HG03060 (cell line): ENCODE measurements around the gene RPUSD1.
"Not testable (repeated sequence)": the region's sequence is repeated elsewhere in the genome, so short reads cannot be mapped to it uniquely, and the experiment has no call there.

Experiments
- ATAC-seq: cut with Tn5 transposase; IDR thresholded peaks from one replicate; pipeline ENCODE4 v1.9.1; 2021; ENCODE audit warnings: low read depth, moderate number of reproducible peaks; ENCODE audit not compliant: unreplicated experiment

Gene RPUSD1, protein sequence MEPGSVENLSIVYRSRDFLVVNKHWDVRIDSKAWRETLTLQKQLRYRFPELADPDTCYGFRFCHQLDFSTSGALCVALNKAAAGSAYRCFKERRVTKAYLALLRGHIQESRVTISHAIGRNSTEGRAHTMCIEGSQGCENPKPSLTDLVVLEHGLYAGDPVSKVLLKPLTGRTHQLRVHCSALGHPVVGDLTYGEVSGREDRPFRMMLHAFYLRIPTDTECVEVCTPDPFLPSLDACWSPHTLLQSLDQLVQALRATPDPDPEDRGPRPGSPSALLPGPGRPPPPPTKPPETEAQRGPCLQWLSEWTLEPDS

GRCh38 chr16:787978-788398 is at the start of gene RPUSD1:
RPUSD1 (minus strand) TSS chr16:788381; CDS start chr16:787737, 644 bp downstream.
- ATAC-seq = no peak

- not testable (repeated sequence) for ATAC-seq
Observed at GRCh38 chr16:836822-837221, 48.6 kb upstream of the RPUSD1 start.

- ATAC-seq = no peak
Observed at GRCh38 chr16:836221-836620, 48.0 kb upstream of the RPUSD1 start.

DNA sequence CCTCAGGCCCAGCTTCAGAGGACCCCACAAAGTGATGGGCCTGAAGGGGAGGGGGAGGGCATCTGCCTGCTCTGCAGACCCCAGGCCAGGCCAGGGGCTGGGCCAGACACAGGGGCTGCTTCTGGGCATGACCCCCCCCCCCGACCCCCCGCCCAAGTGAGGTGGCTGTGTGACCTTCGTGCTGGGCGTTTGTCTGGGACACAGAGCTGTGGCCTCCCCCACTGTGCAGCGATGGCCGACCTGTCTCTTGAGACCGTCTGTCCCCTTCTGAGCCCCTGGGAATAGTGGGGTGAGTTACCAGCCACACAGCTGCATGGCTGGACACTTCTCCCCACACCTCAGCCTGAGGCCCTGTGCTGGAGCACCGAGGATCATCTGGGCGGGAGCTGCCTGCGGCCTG is 47.2 kb upstream of the RPUSD1 start:
- ATAC-seq = no peak

DNA sequence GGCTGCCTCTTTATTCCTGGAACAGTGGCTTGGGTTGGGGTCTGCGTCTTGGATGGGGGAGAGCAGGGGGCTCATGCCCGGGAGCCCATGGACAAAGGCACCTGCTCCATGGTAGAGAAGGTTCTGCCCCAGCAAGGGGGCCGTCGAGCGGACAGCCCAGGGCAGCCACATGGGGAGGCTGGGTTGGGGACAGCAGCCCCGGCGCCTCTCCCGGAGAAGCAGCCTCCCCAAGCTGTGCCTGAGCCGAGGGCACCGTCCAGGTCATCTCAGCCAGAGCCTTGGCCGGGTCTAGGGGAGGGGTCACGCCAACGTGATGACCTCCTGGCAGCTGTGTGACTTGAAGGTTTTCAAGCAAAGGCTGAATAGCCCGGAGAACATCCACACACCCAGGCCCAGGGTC is 45.2 kb upstream of the RPUSD1 start:
- no peak for ATAC-seq

DNA sequence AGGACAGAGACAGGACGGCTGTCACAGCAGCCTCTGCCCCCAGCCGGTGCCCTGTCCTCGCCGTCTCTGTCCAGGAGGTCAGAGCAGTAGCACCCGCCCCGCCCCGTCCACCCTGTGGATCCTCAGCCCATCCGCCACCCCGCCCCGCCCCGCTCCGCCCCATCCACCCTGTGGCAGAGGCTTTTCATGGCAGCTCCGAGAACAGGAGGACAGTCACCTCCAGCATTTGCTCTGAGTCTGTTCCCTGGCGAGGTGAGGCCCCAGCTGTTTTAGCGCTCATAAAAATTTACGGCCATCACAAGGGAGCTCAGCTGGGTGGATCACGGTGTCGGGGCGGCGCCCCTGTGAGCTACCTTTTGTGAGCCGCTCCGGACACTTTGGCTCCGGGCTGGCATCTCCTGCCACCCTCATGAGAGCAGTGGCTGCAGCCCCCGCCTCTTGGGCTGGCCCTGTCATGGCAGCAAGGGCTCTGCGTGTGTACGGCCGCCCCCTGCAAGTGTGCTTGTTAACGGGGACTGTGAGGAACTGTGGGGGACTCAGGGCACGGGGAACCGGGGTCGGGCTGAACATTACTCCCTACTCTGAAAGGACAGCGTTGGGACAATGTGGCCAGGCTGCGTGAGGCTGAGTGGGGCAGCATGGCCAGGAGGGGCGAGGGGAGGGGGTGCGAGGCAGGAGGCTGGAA is 44.6 kb upstream of the RPUSD1 start:
- no peak for ATAC-seq

GRCh38 chr16:831571-832413 is 43.6 kb upstream of the RPUSD1 start:
- no peak for ATAC-seq

- ATAC-seq = no peak
Observed at GRCh38 chr16:830871-831570, 42.8 kb upstream of the RPUSD1 start.

DNA sequence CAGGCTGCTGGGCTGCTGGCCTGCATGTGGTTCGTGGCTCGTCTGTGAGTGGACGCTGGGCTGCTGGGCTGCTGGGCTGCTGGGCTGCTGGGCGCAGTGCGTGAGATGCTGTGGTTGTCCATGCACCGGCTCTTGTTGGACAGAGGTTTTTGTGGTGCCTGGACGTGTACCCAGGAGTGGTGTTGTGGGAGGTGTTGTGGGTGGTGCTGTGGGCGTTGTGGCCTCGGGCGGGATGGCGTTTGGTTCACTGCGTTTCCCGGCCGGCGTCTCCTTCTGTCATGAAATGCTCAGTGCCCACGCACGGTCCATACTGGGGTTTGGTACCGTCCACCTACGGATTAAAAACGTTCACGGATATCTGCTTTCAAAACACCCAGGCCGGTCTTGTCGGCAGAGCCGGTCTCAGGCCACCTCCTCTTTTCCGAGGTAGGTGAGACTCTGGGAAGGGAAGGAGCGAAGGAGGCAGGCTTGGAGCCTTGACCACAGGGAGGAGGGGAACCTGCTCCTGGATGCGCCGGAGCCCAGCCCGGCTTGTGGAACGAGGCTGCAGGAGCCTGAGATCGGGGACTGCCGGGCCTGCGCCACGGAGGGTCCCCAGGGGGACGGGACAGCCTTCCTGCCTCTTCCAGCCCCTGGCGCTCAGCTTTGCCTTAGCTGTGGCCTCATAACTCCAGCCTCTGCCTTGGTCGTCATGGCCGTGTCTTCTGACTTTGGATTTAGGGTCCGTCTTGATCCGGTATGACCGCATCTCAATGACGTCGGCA is 42.1 kb upstream of the RPUSD1 start:
- no peak for ATAC-seq

DNA sequence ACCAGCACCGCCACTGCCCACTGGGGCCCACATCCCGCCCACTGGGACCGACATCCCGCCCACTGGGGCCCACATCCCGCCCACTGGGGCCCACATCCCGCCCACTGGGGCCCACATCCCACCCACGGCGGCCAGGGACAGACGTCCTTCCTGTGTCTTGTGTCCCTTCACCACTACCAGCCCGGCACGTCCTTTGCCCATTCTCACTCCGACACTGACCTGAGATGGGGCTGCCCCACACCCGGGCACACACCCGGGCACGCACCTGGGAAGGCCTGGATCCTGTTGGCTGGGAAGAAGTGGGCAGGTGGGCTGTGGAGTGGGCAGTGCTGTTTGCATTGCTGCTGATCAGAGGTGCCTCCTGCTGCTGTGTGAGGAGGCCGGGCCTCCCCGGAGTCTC is 40.7 kb upstream of the RPUSD1 start:
- no peak for ATAC-seq

GRCh38 chr16:827513-827912 is 39.3 kb upstream of the RPUSD1 start:
- no peak for ATAC-seq

DNA sequence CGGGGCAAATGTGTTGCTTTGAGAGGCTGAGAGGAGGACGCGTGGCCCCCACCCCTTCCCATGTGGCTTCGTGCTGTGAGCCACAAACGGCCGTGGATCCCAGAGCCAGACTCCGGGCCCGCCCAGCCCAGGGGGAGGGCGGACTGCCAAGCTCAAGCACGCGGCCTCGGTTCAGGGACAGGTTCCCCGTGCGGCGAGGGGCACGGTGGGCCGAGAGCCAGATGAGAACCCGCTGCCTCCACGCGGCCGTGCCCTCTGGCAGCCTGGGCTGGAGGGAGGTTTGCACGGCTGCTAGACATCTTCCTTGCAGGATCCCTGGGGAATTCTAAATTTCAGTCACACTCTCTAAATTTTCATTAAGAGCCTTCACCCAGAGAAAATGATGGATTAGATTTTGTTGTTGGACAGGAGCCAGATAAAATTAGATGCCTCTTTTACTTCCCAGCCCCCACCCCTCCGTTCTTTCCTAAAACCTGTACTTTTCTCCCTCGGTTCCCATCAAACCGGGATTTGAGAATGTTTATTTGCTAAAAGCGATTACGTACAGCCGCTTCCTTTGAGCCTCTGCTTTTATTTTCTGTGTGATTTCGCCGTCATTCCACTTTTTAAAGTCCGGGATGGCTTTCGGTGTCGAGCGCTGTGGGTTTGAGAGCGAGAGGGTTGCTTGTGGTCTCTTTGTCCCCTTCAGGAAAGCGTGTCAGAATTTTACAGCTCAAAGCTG is 37.3 kb upstream of the RPUSD1 start:
- ATAC-seq = no peak

GRCh38 chr16:824601-825000 is 36.4 kb upstream of the RPUSD1 start:
- no peak for ATAC-seq

DNA sequence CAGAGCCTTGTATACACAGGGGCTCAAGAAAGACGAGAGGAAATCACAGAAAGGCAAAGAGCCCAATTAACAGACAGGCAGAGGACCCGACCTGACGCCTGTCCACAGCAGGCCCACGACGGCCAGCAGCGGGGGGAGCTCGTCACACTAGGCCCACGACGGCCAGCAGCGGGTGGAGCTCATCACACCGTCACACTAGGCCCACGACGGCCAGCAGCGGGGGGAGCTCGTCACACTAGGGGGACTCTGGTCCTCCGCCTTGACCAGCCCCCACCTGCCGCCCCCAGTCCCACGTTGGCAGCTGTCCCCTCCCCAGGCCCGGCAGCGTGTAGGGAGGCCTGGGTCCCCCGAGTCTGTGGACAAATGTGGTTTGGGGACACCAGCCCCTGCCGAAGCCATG is 36.0 kb upstream of the RPUSD1 start:
- no peak for ATAC-seq

DNA sequence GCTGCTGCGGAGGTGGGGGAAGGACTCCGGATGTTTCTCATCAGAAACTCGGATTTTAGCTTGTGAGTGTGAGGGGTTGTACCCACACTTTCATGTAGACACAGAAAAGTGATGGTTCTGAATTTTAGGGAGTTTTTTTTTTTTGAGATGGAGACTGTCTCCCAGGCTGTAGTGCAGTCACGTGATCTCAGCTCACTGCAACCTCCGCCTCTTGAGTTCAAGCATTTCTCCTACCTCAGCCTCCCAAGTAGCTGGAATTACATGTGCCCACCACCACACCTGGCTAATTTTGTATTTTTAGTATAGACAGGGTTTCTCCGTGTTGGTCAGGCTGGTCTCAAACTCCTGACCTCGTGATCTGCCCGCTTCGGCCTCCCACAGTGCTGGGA is 34.7 kb upstream of the RPUSD1 start:
- no peak for ATAC-seq

DNA sequence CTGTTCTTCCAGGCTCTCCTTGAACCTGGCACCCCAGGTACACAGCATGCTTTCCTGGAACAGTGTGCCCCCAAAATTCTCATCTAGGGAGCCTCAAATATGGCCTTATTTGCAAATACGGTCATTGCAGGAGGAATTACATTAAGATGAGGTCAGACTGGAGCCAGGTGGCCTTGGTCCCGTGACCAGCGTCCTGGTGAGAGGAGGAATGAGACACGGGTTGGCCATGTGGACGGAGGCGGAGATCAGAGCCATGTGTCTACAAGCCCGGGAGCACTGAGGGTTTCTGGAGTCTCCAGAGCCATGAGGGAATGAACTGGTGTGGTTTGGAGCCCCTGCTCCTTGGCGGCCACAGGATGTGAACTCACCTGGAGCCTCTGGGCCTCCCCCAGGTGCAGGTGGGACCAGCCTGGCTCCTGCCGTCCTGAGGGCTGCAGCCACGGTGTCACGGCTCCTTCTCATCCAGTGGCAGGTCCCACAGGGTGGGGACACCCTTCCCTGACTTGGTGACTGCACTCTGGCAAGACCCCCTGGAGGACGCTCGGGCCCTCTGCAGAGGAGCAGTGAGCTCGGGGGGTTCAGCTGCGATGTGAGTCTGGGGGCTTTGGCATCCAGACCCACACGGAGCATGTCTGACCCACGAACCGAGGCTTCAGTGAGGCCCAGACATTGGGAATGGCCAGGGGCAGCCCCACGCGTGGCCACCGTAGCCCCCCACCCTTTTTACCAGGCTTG is 34.2 kb upstream of the RPUSD1 start:
- ATAC-seq = no peak

DNA sequence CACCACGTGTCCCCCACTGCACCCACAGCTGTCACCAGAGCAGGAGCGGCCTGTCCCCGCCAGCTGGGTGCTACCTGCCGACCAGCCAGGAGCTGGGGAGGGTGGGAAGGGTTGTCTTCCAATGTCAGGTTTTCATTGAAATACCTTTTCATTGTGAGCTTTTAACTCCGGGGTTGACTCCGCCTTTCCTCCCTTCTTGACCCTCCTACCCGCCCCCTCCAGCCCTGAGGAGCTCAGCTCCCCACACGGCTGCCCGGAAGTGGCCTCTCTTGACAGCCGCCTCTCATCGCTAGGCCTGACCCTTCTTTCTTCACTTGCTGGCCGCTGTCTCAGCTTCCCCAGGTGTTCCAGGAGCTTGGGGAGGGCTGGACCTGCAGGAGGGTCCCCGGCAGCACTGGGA is 33.6 kb upstream of the RPUSD1 start:
- ATAC-seq = no peak

GRCh38 chr16:820748-821147 is 32.6 kb upstream of the RPUSD1 start:
- ATAC-seq = no peak

- ATAC-seq = not testable (repeated sequence)
Observed at GRCh38 chr16:820044-820408, 31.8 kb upstream of the RPUSD1 start.
